B cell (primary cell): Measurements from ENCODE around the gene HAND2.

ENCODE experiments used
- EZH2 ChIP-seq: IDR thresholded peaks from 2 replicates; pipeline ENCODE4 v1.6.1; 2012; ENCODE audit warnings: borderline replicate concordance, low read depth, mild to moderate bottlenecking, moderate library complexity, low read length; ENCODE audit not compliant: insufficient read depth, poor library complexity, severe bottlenecking
- TF ChIP-seq, protein P1 (sequence below): fragments of 200-600 bp; IDR thresholded peaks from one replicate; pipeline ENCODE4 v1.8.0; 2022; ENCODE audit warnings: antibody characterized with exemption, mild to moderate bottlenecking

- TF ChIP-seq, protein P1, sequence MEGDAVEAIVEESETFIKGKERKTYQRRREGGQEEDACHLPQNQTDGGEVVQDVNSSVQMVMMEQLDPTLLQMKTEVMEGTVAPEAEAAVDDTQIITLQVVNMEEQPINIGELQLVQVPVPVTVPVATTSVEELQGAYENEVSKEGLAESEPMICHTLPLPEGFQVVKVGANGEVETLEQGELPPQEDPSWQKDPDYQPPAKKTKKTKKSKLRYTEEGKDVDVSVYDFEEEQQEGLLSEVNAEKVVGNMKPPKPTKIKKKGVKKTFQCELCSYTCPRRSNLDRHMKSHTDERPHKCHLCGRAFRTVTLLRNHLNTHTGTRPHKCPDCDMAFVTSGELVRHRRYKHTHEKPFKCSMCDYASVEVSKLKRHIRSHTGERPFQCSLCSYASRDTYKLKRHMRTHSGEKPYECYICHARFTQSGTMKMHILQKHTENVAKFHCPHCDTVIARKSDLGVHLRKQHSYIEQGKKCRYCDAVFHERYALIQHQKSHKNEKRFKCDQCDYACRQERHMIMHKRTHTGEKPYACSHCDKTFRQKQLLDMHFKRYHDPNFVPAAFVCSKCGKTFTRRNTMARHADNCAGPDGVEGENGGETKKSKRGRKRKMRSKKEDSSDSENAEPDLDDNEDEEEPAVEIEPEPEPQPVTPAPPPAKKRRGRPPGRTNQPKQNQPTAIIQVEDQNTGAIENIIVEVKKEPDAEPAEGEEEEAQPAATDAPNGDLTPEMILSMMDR = no peak
- no peak for TF ChIP-seq EZH2
Observed at GRCh38 chr4:173543266-173543665, 13.2 kb upstream of the HAND2 start.
